K562 (cell line): ENCODE results near the gene ADORA3. TPM values are rescaled to one million over a fixed set of nuclear protein-coding genes. Genes with fewer than 3 reads are reported as not detected.
A peak's percentile ranks its signal among the peaks of the same experiment; 100 is the strongest.

Experiments
- BHLHE40 ChIP-seq: IDR thresholded peaks from 2 replicates; pipeline ENCODE4 v1.6.1; 2011; ENCODE audit warnings: low read length, improper control_type of control experiment
- BRF1 ChIP-seq: IDR thresholded peaks from 3 replicates; pipeline ENCODE4 v1.6.1; 2011; ENCODE audit warnings: borderline replicate concordance, mild to moderate bottlenecking; ENCODE audit not compliant: insufficient read length; ENCODE audit errors: extremely low read depth
- CBX1 ChIP-seq: sonication (generic); IDR thresholded peaks from 2 replicates; pipeline ENCODE4 v1.6.1; 2016; ENCODE audit warnings: antibody characterized with exemption, low read depth, mild to moderate bottlenecking
- CTBP1 ChIP-seq: fragments of 450-650 bp; IDR thresholded peaks from 2 replicates; pipeline ENCODE4 v1.6.1; 2016; ENCODE audit warnings: borderline replicate concordance
- E2F3 ChIP-seq: fragments of 250-450 bp; sonication (Bioruptor Pico); IDR thresholded peaks from 2 replicates; pipeline ENCODE4 v1.4.0; 2020; ENCODE audit warnings: mild to moderate bottlenecking
- ELF2 ChIP-seq: fragments of 250-450 bp; sonication (Bioruptor Pico); IDR thresholded peaks from 2 replicates; pipeline ENCODE4 v1.5.0; 2021; ENCODE audit warnings: mild to moderate bottlenecking
- FOXM1 ChIP-seq, 2 experiments: fragments of 450-650 bp in 1 of 2; sonication (generic) in 1 of 2; formaldehyde crosslinking in 1 of 2; IDR thresholded peaks; 2 replicates each; pipeline versions ENCODE4 v1.6.1 to v1.9.0; 2017 to 2022; ENCODE audit warnings: low read depth in 2 of 2, mild to moderate bottlenecking in 2 of 2, missing genetic modification reagents in 1 of 2, moderate library complexity in 1 of 2
- MTF1 ChIP-seq: fragments of 250-450 bp; sonication (Bioruptor Pico); IDR thresholded peaks from 2 replicates; pipeline ENCODE4 v1.9.0; 2021; ENCODE audit warnings: moderate library complexity, mild to moderate bottlenecking, inconsistent platforms, borderline replicate concordance
- NFATC3 ChIP-seq: fragments of 450-650 bp; IDR thresholded peaks from 2 replicates; pipeline ENCODE4 v1.6.1; 2017; ENCODE audit warnings: mild to moderate bottlenecking
- NFRKB ChIP-seq: fragments of 450-650 bp; IDR thresholded peaks from 2 replicates; pipeline ENCODE4 v1.6.1; 2016; ENCODE audit warnings: low read depth
- PHF8 ChIP-seq: fragments of 200-600 bp; sonication (generic); IDR thresholded peaks from 2 replicates; pipeline ENCODE4 v1.6.1; 2012; ENCODE audit warnings: mixed run types, mild to moderate bottlenecking, inconsistent platforms, low read length, moderate library complexity, borderline replicate concordance
- POLR2G ChIP-seq: fragments of 200-400 bp; formaldehyde crosslinking; IDR thresholded peaks from 2 replicates; pipeline ENCODE4 v1.6.1; 2017; ENCODE audit warnings: low read depth, mild to moderate bottlenecking, antibody characterized with exemption, low read length, moderate library complexity
- POLR3G ChIP-seq: IDR thresholded peaks from 2 replicates; pipeline ENCODE4 v1.6.1; 2011; ENCODE audit not compliant: insufficient read length, insufficient replicate concordance; ENCODE audit errors: extremely low read depth
- SIRT6 ChIP-seq: IDR thresholded peaks from one replicate; pipeline ENCODE4 v1.6.1; 2012; ENCODE audit warnings: low read depth, mild to moderate bottlenecking, control low read depth, inconsistent platforms, low read length, moderate library complexity
- SMARCA4 ChIP-seq: fragments of 450-650 bp; IDR thresholded peaks from 2 replicates; pipeline ENCODE4 v1.6.1; 2016
- STAT5A ChIP-seq: IDR thresholded peaks from 2 replicates; pipeline ENCODE4 v1.6.1; 2012; ENCODE audit warnings: low read length, inconsistent platforms, borderline replicate concordance
- TAF7 ChIP-seq: fragments of 450-650 bp; IDR thresholded peaks from 2 replicates; pipeline ENCODE4 v1.6.1; 2016; ENCODE audit warnings: missing genetic modification characterization, missing compliant biosample characterization
- ZKSCAN8 ChIP-seq: fragments of 200-800 bp; sonication (Bioruptor generic); IDR thresholded peaks from 2 replicates; pipeline ENCODE4 v1.6.1; 2016; ENCODE audit warnings: missing genetic modification characterization, missing compliant biosample characterization
- ZNF140 ChIP-seq: fragments of 250-450 bp; sonication (Bioruptor Pico); IDR thresholded peaks from 2 replicates; pipeline ENCODE4 v1.8.0; 2021; ENCODE audit warnings: moderate library complexity, mild to moderate bottlenecking, inconsistent platforms
- ZNF143 ChIP-seq: sonication (generic); formaldehyde crosslinking; IDR thresholded peaks from 2 replicates; pipeline ENCODE4 v1.9.0; 2022; ENCODE audit warnings: mild to moderate bottlenecking, missing genetic modification reagents
- ZNF3 ChIP-seq: fragments of 250-450 bp; sonication (Bioruptor Pico); IDR thresholded peaks from 2 replicates; pipeline ENCODE4 v1.5.0; 2021; ENCODE audit warnings: mild to moderate bottlenecking, moderate library complexity
- ZNF311 ChIP-seq: fragments of 250-450 bp; sonication (Bioruptor Pico); IDR thresholded peaks from 2 replicates; pipeline ENCODE4 v1.4.0; 2020; ENCODE audit warnings: mild to moderate bottlenecking, moderate library complexity
- ZNF551 ChIP-seq: fragments of 250-450 bp; sonication (Bioruptor Pico); IDR thresholded peaks from 2 replicates; pipeline ENCODE4 v1.5.0; 2021; ENCODE audit warnings: mild to moderate bottlenecking, moderate library complexity
- polyA plus RNA-seq, 8 experiments: library from polyadenylated mRNA; depleted of rRNA in 4 of 8; stranded (reverse) in 5 of 8; unstranded in 3 of 8; fragments of >200 nt; fragmentation: Nextera tagmentation in 2 of 8; fragmentation: Illumina TruSeq in 1 of 8; extraction: Ambion mirVana in 2 of 8; extraction: Trizol in 1 of 8; gene quantifications; 2 replicates each; pipeline versions ENCODE4 v1.2.1 to v1.2.3, GENCODE V29; 2011 to 2014; ENCODE audit warnings: inconsistent platforms in 1 of 8, missing spikeins in 1 of 8
- total RNA-seq, 7 experiments: library from RNA; depleted of rRNA in 6 of 7; stranded (reverse); fragments of >200 nt in 6 of 7; fragmentation: Illumina TruSeq in 2 of 7; extraction: Trizol in 2 of 7; gene quantifications; 2 replicates each; pipeline versions ENCODE4 v1.2.1 to v1.2.3, GENCODE V29; 2011 to 2021; ENCODE audit warnings: low replicate concordance in 1 of 7
- TF ChIP-seq, protein P1 (sequence below): fragments of 450-650 bp; IDR thresholded peaks from 2 replicates; pipeline ENCODE4 v1.7.1; 2018; ENCODE audit warnings: mild to moderate bottlenecking, low read depth; ENCODE audit not compliant: partially characterized antibody
- TF ChIP-seq, protein P2 (sequence below): fragments of 250-450 bp; sonication (Bioruptor Pico); IDR thresholded peaks from 2 replicates; pipeline ENCODE4 v1.5.0; 2020; ENCODE audit warnings: mild to moderate bottlenecking, borderline replicate concordance
- TF ChIP-seq, protein P3 (sequence below): fragments of 450-650 bp; formaldehyde crosslinking; IDR thresholded peaks from 2 replicates; pipeline ENCODE4 v1.4.0; 2022; ENCODE audit warnings: mild to moderate bottlenecking, moderate library complexity

Gene ADORA3
- total and polyA plus RNA-seq, 9 of the 15 experiments (the other 6 are each of a cell fraction or from before 2014, with no cell fraction given): 0.09 to 0.35 (median 0.16) TPM; not detected in 3

DNA sequence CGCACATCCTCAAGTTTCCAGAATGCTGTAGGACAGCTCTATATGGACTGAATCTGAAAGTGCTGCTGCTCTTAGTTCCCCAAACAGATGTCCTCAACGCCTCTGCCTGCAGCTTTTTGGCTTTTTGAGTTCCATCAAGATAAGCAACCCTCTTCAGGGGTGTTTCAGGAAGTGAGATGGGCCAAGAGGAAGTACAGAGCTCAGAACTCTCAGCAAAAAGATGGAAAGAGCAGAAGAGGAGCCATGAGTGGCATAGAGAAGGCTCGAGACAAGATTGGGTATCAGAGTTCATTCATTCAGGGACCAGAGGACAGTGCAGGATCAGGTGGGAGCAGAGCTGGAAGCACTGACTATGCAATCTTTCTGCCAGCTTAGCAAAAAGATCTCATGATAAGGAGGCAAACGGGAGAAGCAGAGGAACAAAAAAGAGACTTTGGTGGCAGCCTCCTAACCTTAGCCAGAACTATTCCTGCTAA lies at the start of gene ADORA3, which contains the start of gene TMIGD3 (continued):
- TF ChIP-seq, protein P1, sequence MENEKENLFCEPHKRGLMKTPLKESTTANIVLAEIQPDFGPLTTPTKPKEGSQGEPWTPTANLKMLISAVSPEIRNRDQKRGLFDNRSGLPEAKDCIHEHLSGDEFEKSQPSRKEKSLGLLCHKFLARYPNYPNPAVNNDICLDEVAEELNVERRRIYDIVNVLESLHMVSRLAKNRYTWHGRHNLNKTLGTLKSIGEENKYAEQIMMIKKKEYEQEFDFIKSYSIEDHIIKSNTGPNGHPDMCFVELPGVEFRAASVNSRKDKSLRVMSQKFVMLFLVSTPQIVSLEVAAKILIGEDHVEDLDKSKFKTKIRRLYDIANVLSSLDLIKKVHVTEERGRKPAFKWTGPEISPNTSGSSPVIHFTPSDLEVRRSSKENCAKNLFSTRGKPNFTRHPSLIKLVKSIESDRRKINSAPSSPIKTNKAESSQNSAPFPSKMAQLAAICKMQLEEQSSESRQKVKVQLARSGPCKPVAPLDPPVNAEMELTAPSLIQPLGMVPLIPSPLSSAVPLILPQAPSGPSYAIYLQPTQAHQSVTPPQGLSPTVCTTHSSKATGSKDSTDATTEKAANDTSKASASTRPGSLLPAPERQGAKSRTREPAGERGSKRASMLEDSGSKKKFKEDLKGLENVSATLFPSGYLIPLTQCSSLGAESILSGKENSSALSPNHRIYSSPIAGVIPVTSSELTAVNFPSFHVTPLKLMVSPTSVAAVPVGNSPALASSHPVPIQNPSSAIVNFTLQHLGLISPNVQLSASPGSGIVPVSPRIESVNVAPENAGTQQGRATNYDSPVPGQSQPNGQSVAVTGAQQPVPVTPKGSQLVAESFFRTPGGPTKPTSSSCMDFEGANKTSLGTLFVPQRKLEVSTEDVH: no peak
- TF ChIP-seq ZNF3: no peak
- TF ChIP-seq MTF1: no peak
- no peak for TF ChIP-seq POLR2G
- TF ChIP-seq, protein P2, sequence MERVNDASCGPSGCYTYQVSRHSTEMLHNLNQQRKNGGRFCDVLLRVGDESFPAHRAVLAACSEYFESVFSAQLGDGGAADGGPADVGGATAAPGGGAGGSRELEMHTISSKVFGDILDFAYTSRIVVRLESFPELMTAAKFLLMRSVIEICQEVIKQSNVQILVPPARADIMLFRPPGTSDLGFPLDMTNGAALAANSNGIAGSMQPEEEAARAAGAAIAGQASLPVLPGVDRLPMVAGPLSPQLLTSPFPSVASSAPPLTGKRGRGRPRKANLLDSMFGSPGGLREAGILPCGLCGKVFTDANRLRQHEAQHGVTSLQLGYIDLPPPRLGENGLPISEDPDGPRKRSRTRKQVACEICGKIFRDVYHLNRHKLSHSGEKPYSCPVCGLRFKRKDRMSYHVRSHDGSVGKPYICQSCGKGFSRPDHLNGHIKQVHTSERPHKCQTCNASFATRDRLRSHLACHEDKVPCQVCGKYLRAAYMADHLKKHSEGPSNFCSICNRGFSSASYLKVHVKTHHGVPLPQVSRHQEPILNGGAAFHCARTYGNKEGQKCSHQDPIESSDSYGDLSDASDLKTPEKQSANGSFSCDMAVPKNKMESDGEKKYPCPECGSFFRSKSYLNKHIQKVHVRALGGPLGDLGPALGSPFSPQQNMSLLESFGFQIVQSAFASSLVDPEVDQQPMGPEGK: no peak
- peak; percentile 92 for TF ChIP-seq CTBP1
- TF ChIP-seq ZKSCAN8 (CRISPR knock-in tag): no peak
- no peak for TF ChIP-seq ZNF143 (CRISPR knock-in tag)
- TF ChIP-seq SIRT6: no peak
- TF ChIP-seq BHLHE40: no peak
- TF ChIP-seq TAF7 (tag): no peak; the same call in 1 of the 2 replicates
- no peak for TF ChIP-seq NFRKB
- no peak for TF ChIP-seq ZNF140 (CRISPR knock-in tag)
- TF ChIP-seq ZNF311 (CRISPR knock-in tag): peak; percentile 84
- TF ChIP-seq ZNF551: no peak
- TF ChIP-seq CBX1: no peak
- TF ChIP-seq, protein P3, sequence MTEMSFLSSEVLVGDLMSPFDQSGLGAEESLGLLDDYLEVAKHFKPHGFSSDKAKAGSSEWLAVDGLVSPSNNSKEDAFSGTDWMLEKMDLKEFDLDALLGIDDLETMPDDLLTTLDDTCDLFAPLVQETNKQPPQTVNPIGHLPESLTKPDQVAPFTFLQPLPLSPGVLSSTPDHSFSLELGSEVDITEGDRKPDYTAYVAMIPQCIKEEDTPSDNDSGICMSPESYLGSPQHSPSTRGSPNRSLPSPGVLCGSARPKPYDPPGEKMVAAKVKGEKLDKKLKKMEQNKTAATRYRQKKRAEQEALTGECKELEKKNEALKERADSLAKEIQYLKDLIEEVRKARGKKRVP (CRISPR knock-in tag): peak; percentile 64
- TF ChIP-seq STAT5A: no peak
- TF ChIP-seq BRF1: no peak
- TF ChIP-seq E2F3 (CRISPR knock-in tag): no peak
- TF ChIP-seq FOXM1 (IDR thresholded peaks at IDR 0.05; ENCODE audit: low read depth): no peak
- no peak for TF ChIP-seq FOXM1 (CRISPR knock-in tag; IDR thresholded peaks at IDR 0.05; ENCODE audit: low read depth)
- no peak for TF ChIP-seq NFATC3
- no peak for TF ChIP-seq PHF8
- TF ChIP-seq SMARCA4: peak; percentile 52; the same call in 1 of the 2 replicates
- no peak for TF ChIP-seq POLR3G
- peak; percentile 80 for TF ChIP-seq ELF2
